Measurements from ENCODE around the gene PSMA2. TPM values are rescaled to one million over a fixed set of nuclear protein-coding genes. Genes with fewer than 3 reads are reported as not detected.

PSMA2 gene
- polyA plus RNA-seq, 3 donors: 61.1 to 124 (median 95.5) TPM

- WGBS, 3 donors: 72 to 86% (median 80%) methylated on average over 7 of the region's 7 CpGs
- H3K27ac ChIP-seq (ENCODE audit: low read depth, low read length): no peak overlapping the region
Observed at GRCh38 chr7:42869131-42870020, 62.6 kb downstream of the PSMA2 start.

GRCh38 chr7:42868480-42868879 lies 63.5 kb downstream of the PSMA2 start:
- no peak overlapping the region for H3K27ac ChIP-seq (ENCODE audit: low read depth, low read length)
- WGBS, 3 donors: 84 to 89% (median 89%) methylated on average over 1 of the region's 1 CpG

Other genes starting within 250 kb of the PSMA2 start
- 1 to 10 TPM; 2.1 to 4.3 (median 3.9) TPM for gene C7orf25, start 20.1 kb downstream of the PSMA2 start, polyA plus RNA-seq
- 10 to 100 TPM; 58.3 to 83.0 (median 66.1) TPM for gene MRPL32, start 202 bp upstream of the PSMA2 start, polyA plus RNA-seq
- under 1 TPM in 2 of 3 donors, not detected in 1; 0.12 to 0.22 TPM for gene HECW1, start 180.5 kb upstream of the PSMA2 start, polyA plus RNA-seq

Data from adipose tissue (tissue), 3 donors.